EL (cell line): ENCODE data around the gene MS4A8.
"Not testable (repeated sequence)": the region's sequence is repeated elsewhere in the genome, so short reads cannot be mapped to it uniquely, and the experiment has no call there.

Experiments used
- DNase-seq: peaks from one replicate; pipeline ENCODE4 v3.0.0-alpha.2; 2016

MS4A8 gene

GRCh38 chr11:60725592-60725991, 26.2 kb downstream of the MS4A8 start:
- DNase-seq = no peak

GRCh38 chr11:60731586-60731985, 32.2 kb downstream of the MS4A8 start:
- no peak for DNase-seq

- no peak for DNase-seq
Measured at GRCh38 chr11:60734279-60734678, 34.9 kb downstream of the MS4A8 start.

GRCh38 chr11:60739114-60739513, 39.7 kb downstream of the MS4A8 start:
- DNase-seq = no peak

GRCh38 chr11:60740573-60740972, 41.2 kb downstream of the MS4A8 start:
- no peak for DNase-seq

- DNase-seq = no peak
Measured at GRCh38 chr11:60741421-60741820, 42.0 kb downstream of the MS4A8 start.

GRCh38 chr11:60743058-60743457, 43.6 kb downstream of the MS4A8 start:
- no peak for DNase-seq

GRCh38 chr11:60744114-60744513, 44.7 kb downstream of the MS4A8 start:
- no peak for DNase-seq

- no peak for DNase-seq
Measured at GRCh38 chr11:60747359-60747873, 48.0 kb downstream of the MS4A8 start.

- no peak for DNase-seq
Measured at GRCh38 chr11:60748225-60748624, 48.8 kb downstream of the MS4A8 start.

GRCh38 chr11:60748821-60749220, 49.4 kb downstream of the MS4A8 start:
- DNase-seq = no peak

GRCh38 chr11:60750911-60751310, 51.5 kb downstream of the MS4A8 start:
- no peak for DNase-seq

GRCh38 chr11:60753309-60753708, 53.9 kb downstream of the MS4A8 start:
- DNase-seq = no peak

- no peak for DNase-seq
Measured at GRCh38 chr11:60754887-60755286, 55.5 kb downstream of the MS4A8 start.

- DNase-seq = peak; percentile 10
Measured at GRCh38 chr11:60756307-60757032, 57.1 kb downstream of the MS4A8 start, which contains the start of gene MS4A15. Gene MS4A15 (plus strand): TSS chr11:60756867. CDS start chr11:60763734, 6,867 bp downstream.

- DNase-seq = no peak
Measured at GRCh38 chr11:60757231-60757800, 57.9 kb downstream of the MS4A8 start.

- not testable (repeated sequence) for DNase-seq
Measured at GRCh38 chr11:60758671-60759070, 59.3 kb downstream of the MS4A8 start.

GRCh38 chr11:60759438-60760225, 60.2 kb downstream of the MS4A8 start:
- DNase-seq = not testable (repeated sequence)

GRCh38 chr11:60761436-60762190, 62.2 kb downstream of the MS4A8 start:
- DNase-seq = no peak

- no peak for DNase-seq
Measured at GRCh38 chr11:60762851-60763691, 63.7 kb downstream of the MS4A8 start.

GRCh38 chr11:60763692-60764369, 64.4 kb downstream of the MS4A8 start:
- no peak for DNase-seq
